ENCODE results near the gene UBAC1.

GRCh38 chr9:135923508-135923907 is 37.7 kb downstream of the UBAC1 start:
- TF ChIP-seq POLR2A (IDR thresholded peaks at IDR 0.05) (no peak), CTCF (IDR thresholded peaks at IDR 0.05) (no peak)
